MM.1S (cell line): ENCODE data around the gene ZNF408.

ENCODE experiments used
- DNase-seq: peaks from one replicate; pipeline ENCODE4 v3.0.0-alpha.2; 2015
- H2AFZ ChIP-seq: fragments of 300-600 bp; sonication (generic); 2 replicates; pipeline ENCODE4 v1.6.0; 2016; ENCODE audit warnings: antibody characterized with exemption, low read length
- H3F3A ChIP-seq: fragments of 300-600 bp; sonication (generic); 2 replicates; pipeline ENCODE4 v1.6.1; 2016; ENCODE audit warnings: mild to moderate bottlenecking, antibody characterized with exemption, low read length, moderate library complexity, mixed read lengths; ENCODE audit not compliant: insufficient read depth
- H3K27ac ChIP-seq: fragments of 300-600 bp; sonication (generic); 2 replicates; pipeline ENCODE4 v1.5.1; 2016; ENCODE audit warnings: mild to moderate bottlenecking, low read length
- H3K27me3 ChIP-seq: fragments of 300-600 bp; sonication (generic); replicated peaks from 2 replicates; pipeline ENCODE4 v1.6.0; 2016; ENCODE audit warnings: low read length; ENCODE audit not compliant: insufficient read depth
- H3K36me3 ChIP-seq: fragments of 300-600 bp; sonication (generic); replicated peaks from 2 replicates; pipeline ENCODE4 v1.6.1; 2016; ENCODE audit warnings: mild to moderate bottlenecking, low read length, mixed read lengths; ENCODE audit not compliant: insufficient read depth
- H3K4me1 ChIP-seq: fragments of 300-600 bp; sonication (generic); 2 replicates; pipeline ENCODE4 v1.6.1; 2016; ENCODE audit warnings: low read length, mixed read lengths
- H3K4me2 ChIP-seq: fragments of 300-600 bp; sonication (generic); 2 replicates; pipeline ENCODE4 v1.6.0; 2016; ENCODE audit warnings: low read depth, low read length
- H3K4me3 ChIP-seq: fragments of 300-600 bp; sonication (generic); 2 replicates; pipeline ENCODE4 v1.5.1; 2016; ENCODE audit warnings: low read length, mixed read lengths
- H3K79me2 ChIP-seq: fragments of 300-600 bp; sonication (generic); 2 replicates; pipeline ENCODE4 v1.6.1; 2016; ENCODE audit warnings: mixed run types, low read length, mixed read lengths
- H3K9ac ChIP-seq: fragments of 300-600 bp; sonication (generic); 2 replicates; pipeline ENCODE4 v1.6.1; 2016; ENCODE audit warnings: low read length, mixed read lengths
- H3K9me2 ChIP-seq: fragments of 300-600 bp; sonication (generic); replicated peaks from 2 replicates; pipeline ENCODE4 v1.6.1; 2016; ENCODE audit warnings: mild to moderate bottlenecking, low read length, mixed read lengths; ENCODE audit not compliant: insufficient read depth
- H3K9me3 ChIP-seq: fragments of 300-600 bp; sonication (generic); replicated peaks from 2 replicates; pipeline ENCODE4 v1.6.1; 2016; ENCODE audit warnings: mild to moderate bottlenecking, low read length, mixed read lengths; ENCODE audit not compliant: insufficient read depth
- H4K20me1 ChIP-seq: fragments of 300-600 bp; sonication (generic); 2 replicates; pipeline ENCODE4 v1.6.1; 2016; ENCODE audit warnings: mild to moderate bottlenecking, low read length, moderate library complexity, mixed read lengths; ENCODE audit not compliant: insufficient read depth
- CTCF ChIP-seq: fragments of 300-600 bp; sonication (generic); IDR thresholded peaks from 2 replicates; pipeline ENCODE4 v1.5.1; 2016; ENCODE audit warnings: antibody characterized with exemption, low read length, mixed read lengths
- EZH2 ChIP-seq: fragments of 300-600 bp; sonication (generic); optimal IDR thresholded peaks from 2 replicates; pipeline ENCODE3; 2017; ENCODE audit warnings: low read depth, mild to moderate bottlenecking, antibody characterized with exemption, low read length, mixed read lengths
- EZH2phosphoT487 ChIP-seq: fragments of 300-600 bp; sonication (generic); IDR thresholded peaks from 2 replicates; pipeline ENCODE4 v1.6.1; 2018; ENCODE audit warnings: antibody characterized with exemption, low read length

ZNF408 gene

GRCh38 chr11:46727952-46728658 is 27.3 kb downstream of the ZNF408 start:
- no peak for TF ChIP-seq EZH2
- TF ChIP-seq EZH2phosphoT487 = no peak
- TF ChIP-seq CTCF = no peak
- Histone ChIP-seq H4K20me1 (no peaks in the 10 kb centered on the region), H3K4me3 (no peak overlapping the region), H3K9me3 (no peaks in the 10 kb centered on the region), H3K79me2 (no peaks in the 10 kb centered on the region), H3K27me3 (no peaks in the 10 kb centered on the region), H3K9me2 (no peaks in the 10 kb centered on the region), H3K4me2 (no peak overlapping the region), H3K27ac (no peak overlapping the region), H3K4me1 (no peaks in the 10 kb centered on the region), H3K9ac (no peak overlapping the region), H2AFZ (no peak overlapping the region), H3F3A (no peaks in the 10 kb centered on the region), H3K36me3 (no peaks in the 10 kb centered on the region)
- DNase-seq = no peak

GRCh38 chr11:46728659-46729040 is 27.8 kb downstream of the ZNF408 start:
- DNase-seq = no peak
- H3K9me3 ChIP-seq = no peaks in the 10 kb centered on the region
- no peak overlapping the region for H3K4me3 ChIP-seq
- H3K4me1 ChIP-seq = no peaks in the 10 kb centered on the region
- H3K27ac ChIP-seq = no peak overlapping the region
- H3K4me2 ChIP-seq = no peak overlapping the region
- TF ChIP-seq CTCF (no peak), EZH2 (no peak), EZH2phosphoT487 (no peak)
- H3K9me2 ChIP-seq = no peaks in the 10 kb centered on the region
- H3K27me3 ChIP-seq = no peaks in the 10 kb centered on the region
- H3K9ac ChIP-seq = no peak overlapping the region
- H3K36me3 ChIP-seq = no peaks in the 10 kb centered on the region
- no peaks in the 10 kb centered on the region for H4K20me1 ChIP-seq
- H3K79me2 ChIP-seq = no peaks in the 10 kb centered on the region
- no peaks in the 10 kb centered on the region for H3F3A ChIP-seq
- H2AFZ ChIP-seq = no peak overlapping the region

- no peaks in the 10 kb centered on the region for H3K27me3 ChIP-seq
- TF ChIP-seq EZH2phosphoT487 = no peak
- no peak for TF ChIP-seq CTCF
- no peak for TF ChIP-seq EZH2
- no peak overlapping the region for H3K4me3 ChIP-seq
- H3K27ac ChIP-seq = no peak overlapping the region
- H3K4me1 ChIP-seq = no peaks in the 10 kb centered on the region
- no peak overlapping the region for H3K9ac ChIP-seq
- H3K79me2 ChIP-seq = no peaks in the 10 kb centered on the region
- H3K4me2 ChIP-seq = no peak overlapping the region
- H3K9me3 ChIP-seq = no peaks in the 10 kb centered on the region
- no peaks in the 10 kb centered on the region for H4K20me1 ChIP-seq
- no peaks in the 10 kb centered on the region for H3K36me3 ChIP-seq
- no peak overlapping the region for H2AFZ ChIP-seq
- no peaks in the 10 kb centered on the region for H3F3A ChIP-seq
- no peaks in the 10 kb centered on the region for H3K9me2 ChIP-seq
- no peak for DNase-seq
These were observed 28.5 kb downstream of the ZNF408 start for GRCh38 chr11:46729110-46730027.
